Endothelial cell of umbilical vein (primary cell): ENCODE results near the gene ADH1C.

ENCODE experiments used
- EZH2 ChIP-seq: IDR thresholded peaks from 2 replicates; pipeline ENCODE4 v1.6.1; 2012; ENCODE audit warnings: borderline replicate concordance, low read depth, mild to moderate bottlenecking, moderate library complexity, low read length, inconsistent platforms; ENCODE audit not compliant: severe bottlenecking
- JUN ChIP-seq: IDR thresholded peaks from 2 replicates; pipeline ENCODE4 v1.6.1; 2011; ENCODE audit warnings: borderline replicate concordance, low read depth; ENCODE audit not compliant: insufficient read length, insufficient read depth
- POLR2A ChIP-seq: IDR thresholded peaks from 2 replicates; pipeline ENCODE4 v1.6.1; 2012; ENCODE audit warnings: low read depth, mild to moderate bottlenecking, control low read depth, low read length
- POLR2AphosphoS5 ChIP-seq: IDR thresholded peaks from 2 replicates; pipeline ENCODE4 v1.6.1; 2012; ENCODE audit warnings: low read depth, mild to moderate bottlenecking, control low read depth, low read length, moderate library complexity; ENCODE audit not compliant: insufficient read depth
- TF ChIP-seq, protein P1 (sequence below), 2 donors: IDR thresholded peaks; 1 replicate in 1 of 2; 2 replicates in 1 of 2; pipeline ENCODE4 v1.5.1; 2011; ENCODE audit warnings: low read length in 2 of 2, mild to moderate bottlenecking in 2 of 2, moderate library complexity in 2 of 2, control low read depth in 1 of 2, inconsistent platforms in 1 of 2, low read depth in 1 of 2; ENCODE audit not compliant: insufficient read depth in 1 of 2; ENCODE audit errors: extremely low read depth in 1 of 2

DNA sequence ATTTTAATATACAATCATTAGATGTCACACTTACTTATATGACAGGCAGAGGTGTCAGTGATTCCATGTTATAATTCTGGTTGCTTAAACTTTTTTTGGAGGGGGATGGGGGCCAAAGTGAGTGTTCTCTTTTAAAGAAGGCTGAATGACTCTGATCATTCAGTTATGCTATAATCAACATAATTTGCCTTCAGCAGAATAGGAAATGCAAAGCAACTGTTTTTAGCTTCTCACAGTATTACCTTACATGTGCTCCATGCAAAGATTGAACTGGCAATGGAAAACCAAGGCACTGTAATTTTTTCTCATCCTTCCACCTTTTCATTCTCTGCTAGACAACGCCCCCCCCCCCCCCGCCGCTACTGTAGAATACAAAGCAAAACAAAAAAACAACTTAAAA is 13.4 kb downstream of the ADH1C start:
- TF ChIP-seq POLR2A (no peak), EZH2 (no peak), POLR2AphosphoS5 (no peak), JUN (no peak)
- TF ChIP-seq, protein P1, sequence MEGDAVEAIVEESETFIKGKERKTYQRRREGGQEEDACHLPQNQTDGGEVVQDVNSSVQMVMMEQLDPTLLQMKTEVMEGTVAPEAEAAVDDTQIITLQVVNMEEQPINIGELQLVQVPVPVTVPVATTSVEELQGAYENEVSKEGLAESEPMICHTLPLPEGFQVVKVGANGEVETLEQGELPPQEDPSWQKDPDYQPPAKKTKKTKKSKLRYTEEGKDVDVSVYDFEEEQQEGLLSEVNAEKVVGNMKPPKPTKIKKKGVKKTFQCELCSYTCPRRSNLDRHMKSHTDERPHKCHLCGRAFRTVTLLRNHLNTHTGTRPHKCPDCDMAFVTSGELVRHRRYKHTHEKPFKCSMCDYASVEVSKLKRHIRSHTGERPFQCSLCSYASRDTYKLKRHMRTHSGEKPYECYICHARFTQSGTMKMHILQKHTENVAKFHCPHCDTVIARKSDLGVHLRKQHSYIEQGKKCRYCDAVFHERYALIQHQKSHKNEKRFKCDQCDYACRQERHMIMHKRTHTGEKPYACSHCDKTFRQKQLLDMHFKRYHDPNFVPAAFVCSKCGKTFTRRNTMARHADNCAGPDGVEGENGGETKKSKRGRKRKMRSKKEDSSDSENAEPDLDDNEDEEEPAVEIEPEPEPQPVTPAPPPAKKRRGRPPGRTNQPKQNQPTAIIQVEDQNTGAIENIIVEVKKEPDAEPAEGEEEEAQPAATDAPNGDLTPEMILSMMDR (IDR thresholded peaks at IDR 0.05; ENCODE audit: extremely low read depth in 1 of 2, insufficient read depth in 1 of 2, low read depth in 1 of 2, low read length in 2 of 2): no peak
